Ectodermal cell (in vitro differentiated cells): Measurements from ENCODE around the gene SMIM8.

Source experiments
- H3K27ac ChIP-seq: 2 replicates; pipeline ENCODE4 v1.7.0; 2013; ENCODE audit warnings: mild to moderate bottlenecking, low read depth, low read length; ENCODE audit not compliant: insufficient read depth, poor library complexity, severe bottlenecking
- H3K27me3 ChIP-seq: 2 replicates; pipeline ENCODE4 v1.7.0; 2013; ENCODE audit warnings: mild to moderate bottlenecking, low read length; ENCODE audit not compliant: insufficient read depth, control insufficient read depth, poor library complexity, severe bottlenecking
- H3K36me3 ChIP-seq: one replicate; pipeline ENCODE4 v1.7.0; 2013; ENCODE audit warnings: low read length; ENCODE audit not compliant: control insufficient read depth, insufficient read depth
- H3K4me1 ChIP-seq: one replicate; pipeline ENCODE4 v1.7.0; 2013; ENCODE audit warnings: low read length; ENCODE audit not compliant: control insufficient read depth, insufficient read depth
- H3K4me3 ChIP-seq: 2 replicates; pipeline ENCODE4 v1.7.0; 2013; ENCODE audit warnings: low read depth, low read length, control low read depth; ENCODE audit not compliant: insufficient read depth
- H3K9me3 ChIP-seq: 2 replicates; pipeline ENCODE4 v1.7.0; 2013; ENCODE audit warnings: mild to moderate bottlenecking, low read length, moderate library complexity; ENCODE audit not compliant: control insufficient read depth
- WGBS, 2 experiments: methylation state at CpG; one replicate each; pipeline ENCODE4 v1.1.7; 2013; ENCODE audit warnings: missing lambda C conversion rate in 2 of 2; 5-methylcytosine and 5-hydroxymethylcytosine counted together

SMIM8 gene

GRCh38 chr6:87333591-87334181 is 11.3 kb downstream of the SMIM8 start:
- 77 to 82% methylated on average over 3 of the region's 3 CpGs for WGBS, 2 experiments

DNA sequence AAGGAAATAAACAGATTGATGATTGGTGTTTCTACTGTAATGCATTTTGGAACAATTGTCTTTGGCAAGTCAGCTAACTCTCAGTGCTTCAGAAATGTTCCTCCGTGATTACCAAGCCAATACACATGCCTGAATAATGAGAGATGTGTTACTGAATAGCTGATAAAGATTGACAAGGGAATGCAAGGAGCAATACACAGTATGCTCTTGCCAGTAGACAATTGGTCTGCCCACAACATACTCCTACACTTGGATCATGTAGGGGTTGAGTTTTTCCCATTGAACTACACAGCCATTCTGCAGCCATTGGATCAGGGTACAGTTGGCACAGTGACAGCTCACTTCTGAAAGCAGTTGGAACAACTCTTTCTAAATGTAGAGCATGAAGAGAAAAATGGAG is 12.3 kb downstream of the SMIM8 start:
- Histone ChIP-seq H3K9me3 (no peaks in the 10 kb centered on the region), H3K4me3 (no peak overlapping the region), H3K27ac (no peak overlapping the region), H3K4me1 (peaks cover 5% of the 10 kb centered on the region), H3K27me3 (no peaks in the 10 kb centered on the region), H3K36me3 (no peaks in the 10 kb centered on the region)
- 93 to 100% methylated on average over 1 of the region's 1 CpG for WGBS, 2 experiments

More at GRCh38 chr6:87333591-87334181, 11.3 kb downstream of the SMIM8 start:
- no peaks in the 10 kb centered on the region for H3K9me3 ChIP-seq
- no peak overlapping the region for H3K27ac ChIP-seq
- H3K4me1 ChIP-seq, result peaks cover 5% of the 10 kb centered on the region
- H3K4me3 ChIP-seq, result no peak overlapping the region
- H3K27me3 ChIP-seq, result no peaks in the 10 kb centered on the region
- H3K36me3 ChIP-seq, result no peaks in the 10 kb centered on the region

DNA sequence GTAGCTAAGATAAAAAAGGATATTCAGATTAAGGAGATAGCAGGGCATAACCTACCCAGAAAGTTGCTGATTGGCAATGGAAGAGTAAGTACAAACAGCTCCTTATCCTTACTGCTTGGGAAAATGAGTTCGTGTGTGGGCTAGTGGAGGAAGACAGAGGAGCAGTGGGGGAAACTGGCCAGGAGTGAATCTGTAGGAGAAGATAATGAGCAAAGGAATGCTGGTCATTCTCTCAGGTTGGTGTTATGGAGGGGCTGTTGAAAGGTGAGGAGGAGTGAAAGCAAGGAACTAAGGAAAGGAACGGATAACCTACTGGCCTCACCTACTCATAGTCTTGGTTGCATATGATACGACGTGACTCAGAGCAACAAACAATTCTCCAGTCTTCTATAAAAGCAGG is 14.0 kb downstream of the SMIM8 start:
- no peaks in the 10 kb centered on the region for H3K36me3 ChIP-seq
- H3K27me3 ChIP-seq, result no peaks in the 10 kb centered on the region
- no peak overlapping the region for H3K4me3 ChIP-seq
- 77 to 81% methylated on average over 4 of the region's 4 CpGs for WGBS, 2 experiments
- peaks cover 5% of the 10 kb centered on the region for H3K4me1 ChIP-seq
- no peak overlapping the region for H3K27ac ChIP-seq
- H3K9me3 ChIP-seq, result no peaks in the 10 kb centered on the region

GRCh38 chr6:87340230-87340629 is 17.8 kb downstream of the SMIM8 start:
- no peaks in the 10 kb centered on the region for H3K9me3 ChIP-seq
- H3K36me3 ChIP-seq, result no peaks in the 10 kb centered on the region
- H3K4me1 ChIP-seq, result peaks cover 5% of the 10 kb centered on the region
- H3K27me3 ChIP-seq, result no peaks in the 10 kb centered on the region
- WGBS, 2 experiments, result 96 to 99% methylated on average over 3 to 4 of the region's 4 CpGs
- H3K4me3 ChIP-seq, result no peak overlapping the region
- H3K27ac ChIP-seq, result no peak overlapping the region

DNA sequence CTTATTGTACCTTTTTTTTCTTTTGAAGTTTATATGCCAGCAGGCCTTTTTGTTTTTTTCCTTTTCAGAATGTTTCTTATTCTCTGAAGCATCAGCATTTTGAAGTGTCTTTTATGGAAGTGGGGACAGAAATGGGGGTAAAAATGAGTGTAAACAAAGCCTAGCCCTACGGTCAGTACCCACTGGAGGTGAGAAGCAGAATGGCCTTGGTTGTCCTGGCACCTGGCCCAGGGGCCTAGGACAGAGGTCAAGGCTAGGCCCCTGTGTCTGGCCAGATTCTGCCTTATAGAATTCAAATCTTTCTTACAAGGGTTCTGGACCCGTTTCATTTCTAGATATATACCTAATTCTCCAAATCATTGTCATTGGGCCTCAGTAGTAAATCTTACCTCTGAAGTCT is 18.8 kb downstream of the SMIM8 start:
- Histone ChIP-seq H3K4me3 (no peak overlapping the region), H3K9me3 (no peaks in the 10 kb centered on the region), H3K27ac (no peak overlapping the region), H3K27me3 (no peaks in the 10 kb centered on the region), H3K36me3 (no peaks in the 10 kb centered on the region), H3K4me1 (peaks cover 3% of the 10 kb centered on the region)
- WGBS, 2 experiments, result 94 to 96% methylated on average over 2 of the region's 2 CpGs

GRCh38 chr6:87341899-87342298 is 19.5 kb downstream of the SMIM8 start:
- H3K4me1 ChIP-seq, result no peaks in the 10 kb centered on the region
- H3K9me3 ChIP-seq, result no peaks in the 10 kb centered on the region
- no peaks in the 10 kb centered on the region for H3K36me3 ChIP-seq
- H3K27ac ChIP-seq, result no peak overlapping the region
- no peak overlapping the region for H3K4me3 ChIP-seq
- WGBS, 2 experiments, result 100% methylated on average over 1 of the region's 1 CpG
- no peaks in the 10 kb centered on the region for H3K27me3 ChIP-seq

- no peaks in the 10 kb centered on the region for H3K27me3 ChIP-seq
- no peaks in the 10 kb centered on the region for H3K9me3 ChIP-seq
- H3K4me3 ChIP-seq, result no peak overlapping the region
- H3K4me1 ChIP-seq, result no peaks in the 10 kb centered on the region
- H3K27ac ChIP-seq, result no peak overlapping the region
- H3K36me3 ChIP-seq, result no peaks in the 10 kb centered on the region
Observed at GRCh38 chr6:87342829-87343228, 20.4 kb downstream of the SMIM8 start.

DNA sequence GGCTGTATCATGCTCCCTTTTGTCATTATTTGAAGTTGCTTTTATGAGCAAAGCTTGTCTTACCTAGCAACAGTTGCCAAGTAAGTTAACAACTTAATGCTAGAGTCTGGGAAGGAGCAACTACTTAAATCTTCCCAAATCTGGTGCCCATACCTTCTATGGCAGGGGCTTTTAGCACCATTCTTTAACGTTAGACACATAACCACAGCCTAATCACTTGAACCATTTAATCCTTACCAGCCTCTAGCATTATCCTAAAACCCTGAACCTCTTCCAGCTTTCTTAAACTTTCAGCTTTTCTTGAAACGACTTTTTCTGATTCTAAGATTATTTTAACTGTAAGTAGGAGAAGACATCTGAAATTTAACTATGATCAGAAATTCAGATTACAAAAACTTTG is 22.3 kb downstream of the SMIM8 start, which contains the start of gene C6orf163:
C6orf163 (plus strand) TSS at position 83 of the 400 bp plus-strand sequence; CDS start at position 370, 287 bp downstream.
- WGBS, 2 experiments, result 82 to 93% methylated on average over 1 of the region's 2 CpGs
- Histone ChIP-seq H3K27ac (no peak within 1 kb of the TSS), H3K27me3 (no peaks in the 10 kb centered on the region), H3K36me3 (no peaks in the 10 kb centered on the region), H3K4me1 (no peaks in the 10 kb centered on the region), H3K9me3 (no peaks in the 10 kb centered on the region), H3K4me3 (no peak within 1 kb of the TSS)

DNA sequence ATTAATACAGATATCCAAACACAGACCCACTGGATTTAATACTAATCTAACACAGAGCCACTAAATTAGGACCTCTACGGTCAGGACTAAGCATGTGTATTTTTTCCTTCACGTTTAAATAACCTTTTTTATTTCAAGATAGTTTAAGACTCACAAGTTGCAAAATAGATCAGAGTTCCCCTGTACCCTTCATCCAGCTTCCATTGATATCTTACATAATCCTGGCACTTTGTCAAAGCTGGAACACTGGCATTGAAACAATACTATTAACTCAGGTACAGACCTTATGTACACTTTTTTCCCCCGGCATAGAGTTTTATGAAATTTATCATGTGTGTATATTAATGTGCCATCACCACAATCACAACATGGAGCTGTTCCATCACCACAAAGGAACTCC is 24.3 kb downstream of the SMIM8 start:
- Histone ChIP-seq H3K27ac (no peak overlapping the region), H3K4me1 (no peaks in the 10 kb centered on the region), H3K9me3 (no peaks in the 10 kb centered on the region), H3K27me3 (no peaks in the 10 kb centered on the region), H3K36me3 (no peaks in the 10 kb centered on the region), H3K4me3 (no peak overlapping the region)
- WGBS, 2 experiments, result 93 to 95% methylated on average over 2 of the region's 3 CpGs

GRCh38 chr6:87349896-87350295 is 27.5 kb downstream of the SMIM8 start:
- 95% methylated on average over 2 of the region's 2 CpGs for WGBS, 2 experiments
- Histone ChIP-seq H3K27ac (no peak overlapping the region), H3K4me3 (no peak overlapping the region), H3K4me1 (no peaks in the 10 kb centered on the region), H3K27me3 (no peaks in the 10 kb centered on the region), H3K9me3 (no peaks in the 10 kb centered on the region), H3K36me3 (no peaks in the 10 kb centered on the region)

GRCh38 chr6:87350516-87350915 is 28.1 kb downstream of the SMIM8 start:
- Histone ChIP-seq H3K27ac (no peak overlapping the region), H3K36me3 (no peaks in the 10 kb centered on the region), H3K4me3 (no peak overlapping the region), H3K9me3 (no peaks in the 10 kb centered on the region), H3K4me1 (no peaks in the 10 kb centered on the region), H3K27me3 (no peaks in the 10 kb centered on the region)
